K562 (cell line): ENCODE results near the gene HSDL2. TPM values are rescaled to one million over a fixed set of nuclear protein-coding genes. Genes with fewer than 3 reads are reported as not detected.

Experiments used
- ATF7 ChIP-seq: fragments of 450-650 bp; IDR thresholded peaks from 2 replicates; pipeline ENCODE4 v1.7.1; 2014; ENCODE audit warnings: mild to moderate bottlenecking, moderate library complexity
- DDX20 ChIP-seq: fragments of 450-650 bp; IDR thresholded peaks from 2 replicates; pipeline ENCODE4 v1.6.1; 2016; ENCODE audit warnings: missing genetic modification characterization, low read depth, mild to moderate bottlenecking, missing compliant biosample characterization, moderate library complexity
- E2F4 ChIP-seq: sonication (generic); formaldehyde crosslinking; IDR thresholded peaks from 2 replicates; pipeline ENCODE4 v1.8.0; 2022; ENCODE audit warnings: mild to moderate bottlenecking, low read depth, missing genetic modification reagents
- FOXP1 ChIP-seq: sonication (generic); formaldehyde crosslinking; IDR thresholded peaks from 2 replicates; pipeline ENCODE4 v1.8.0; 2022; ENCODE audit warnings: mild to moderate bottlenecking, missing genetic modification reagents
- GTF2E2 ChIP-seq: fragments of 200-800 bp; sonication (Bioruptor generic); IDR thresholded peaks from 2 replicates; pipeline ENCODE4 v1.6.1; 2016; ENCODE audit warnings: missing genetic modification characterization, missing compliant biosample characterization
- HEY1 ChIP-seq: fragments of 250-450 bp; sonication (Bioruptor Pico); IDR thresholded peaks from 2 replicates; pipeline ENCODE4 v1.5.0; 2020; ENCODE audit warnings: mild to moderate bottlenecking, moderate library complexity, borderline replicate concordance
- KAT7 ChIP-seq: sonication (generic); formaldehyde crosslinking; IDR thresholded peaks from 2 replicates; pipeline ENCODE4 v1.8.0; 2022; ENCODE audit warnings: missing genetic modification reagents, mild to moderate bottlenecking, borderline replicate concordance
- MAFF ChIP-seq: IDR thresholded peaks from 2 replicates; pipeline ENCODE4 v1.6.1; 2012; ENCODE audit warnings: low read length, improper control_type of control experiment
- MTA1 ChIP-seq: fragments of 450-650 bp; IDR thresholded peaks from 2 replicates; pipeline ENCODE4 v1.6.1; 2017; ENCODE audit warnings: borderline replicate concordance
- NCOA6 ChIP-seq: fragments of 450-650 bp; IDR thresholded peaks from 2 replicates; pipeline ENCODE4 v1.6.1; 2017; ENCODE audit warnings: mild to moderate bottlenecking
- POLR2A ChIP-seq: fragments of 450-650 bp; conservative IDR thresholded peaks from 2 replicates; pipeline ENCODE4 v1.6.1; 2016
- SP2 ChIP-seq: IDR thresholded peaks from 2 replicates; pipeline ENCODE4 v1.6.1; 2011; ENCODE audit warnings: mild to moderate bottlenecking, low read depth, low read length, moderate library complexity; ENCODE audit not compliant: poor library complexity, severe bottlenecking; ENCODE audit errors: extremely low read depth
- ZBTB9 ChIP-seq: fragments of 450-650 bp; formaldehyde crosslinking; IDR thresholded peaks from 2 replicates; pipeline ENCODE4 v1.4.0; 2020; ENCODE audit warnings: mild to moderate bottlenecking, moderate library complexity
- ZNF699 ChIP-seq: fragments of 250-450 bp; sonication (Bioruptor Pico); IDR thresholded peaks from 2 replicates; pipeline ENCODE4 v1.8.0; 2021; ENCODE audit warnings: mild to moderate bottlenecking, moderate library complexity; ENCODE audit not compliant: insufficient replicate concordance
- ZNF766 ChIP-seq: fragments of 200-800 bp; sonication (Bioruptor generic); conservative IDR thresholded peaks from 2 replicates; pipeline ENCODE4 v1.6.1; 2016; ENCODE audit warnings: missing genetic modification characterization, missing compliant biosample characterization
- polyA plus RNA-seq, 8 experiments: library from polyadenylated mRNA; depleted of rRNA in 4 of 8; stranded (reverse) in 5 of 8; unstranded in 3 of 8; fragments of >200 nt; fragmentation: Nextera tagmentation in 2 of 8; fragmentation: Illumina TruSeq in 1 of 8; extraction: Ambion mirVana in 2 of 8; extraction: Trizol in 1 of 8; gene quantifications; 2 replicates each; pipeline versions ENCODE4 v1.2.1 to v1.2.3, GENCODE V29; 2011 to 2014; ENCODE audit warnings: inconsistent platforms in 1 of 8, missing spikeins in 1 of 8
- total RNA-seq, 7 experiments: library from RNA; depleted of rRNA in 6 of 7; stranded (reverse); fragments of >200 nt in 6 of 7; fragmentation: Illumina TruSeq in 2 of 7; extraction: Trizol in 2 of 7; gene quantifications; 2 replicates each; pipeline versions ENCODE4 v1.2.1 to v1.2.3, GENCODE V29; 2011 to 2021; ENCODE audit warnings: low replicate concordance in 1 of 7
- TF ChIP-seq, protein P1 (sequence below): sonication (generic); formaldehyde crosslinking; IDR thresholded peaks from 2 replicates; pipeline ENCODE4 v1.4.0; 2020; ENCODE audit warnings: mild to moderate bottlenecking, missing genetic modification reagents

The HSDL2 gene
- total and polyA plus RNA-seq, 9 of the 15 experiments (the other 6 are each of a cell fraction or from before 2014, with no cell fraction given), result 22.8 to 74.1 (median 35.6) TPM

DNA sequence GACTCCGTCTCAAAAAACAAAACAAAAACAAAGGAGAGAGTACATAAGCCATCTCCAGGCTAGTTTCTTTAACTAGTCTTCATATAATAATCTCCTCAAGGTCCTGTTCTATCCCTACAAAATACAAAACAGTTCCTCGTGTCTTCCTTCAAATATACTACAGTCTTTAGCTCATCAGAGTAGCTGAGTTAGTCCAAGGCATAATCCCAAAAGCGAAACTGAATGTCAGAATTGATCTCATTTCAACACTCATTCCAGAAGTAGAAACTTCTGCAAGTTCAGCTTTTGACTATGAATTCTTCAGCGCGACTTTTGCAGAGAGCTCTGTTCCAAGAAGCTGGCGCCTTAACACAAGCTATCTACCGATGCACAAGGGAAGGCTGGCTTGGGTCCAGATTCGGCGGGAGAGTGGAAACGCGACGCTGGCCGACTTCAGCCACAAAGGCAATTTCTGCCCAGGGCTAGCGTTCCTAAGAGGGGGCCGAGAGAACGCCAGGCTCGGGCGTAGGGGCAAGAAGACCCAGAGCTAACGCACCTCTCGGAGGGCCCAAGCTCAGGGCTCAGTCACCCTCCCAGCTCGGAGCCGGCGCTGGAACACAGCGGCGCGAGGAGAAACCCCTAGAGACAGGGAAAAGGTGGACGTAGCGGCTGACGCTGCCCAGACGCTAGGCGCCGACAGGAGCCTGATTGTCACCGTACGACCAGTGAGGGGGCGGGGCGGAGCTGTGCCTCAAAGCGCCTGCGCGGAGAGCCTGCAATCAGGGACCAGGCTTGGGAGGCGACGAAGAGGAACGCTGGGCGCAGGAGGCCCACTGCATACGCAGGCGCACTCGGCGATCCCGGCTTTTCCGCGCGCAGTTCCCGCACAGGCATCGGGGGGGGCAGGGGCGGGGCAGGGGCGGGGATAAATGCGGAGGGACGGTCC, 469 bp upstream of the HSDL2 start (continued):
- TF ChIP-seq ZNF699 (CRISPR knock-in tag) (no peak), HEY1 (CRISPR knock-in tag) (no peak), ZBTB9 (CRISPR knock-in tag) (peak; percentile 83; the same call in 1 of the 2 replicates), MAFF (no peak), DDX20 (tag) (no peak), MTA1 (0 out of 2 replicates have a peak, but pooled peaks have one; percentile 44), GTF2E2 (peak; percentile 77; the same call in 1 of the 2 replicates), NCOA6 (peak; percentile 71; the same call in 1 of the 2 replicates), SP2 (no peak), E2F4 (0 out of 2 replicates have a peak, but pooled peaks have one; percentile 62), POLR2A (peak; percentile 98), KAT7 (CRISPR knock-in tag) (peak; percentile 86; the same call in 1 of the 2 replicates), ZNF766 (CRISPR knock-in tag) (peak; percentile 70; the same call in 1 of the 2 replicates), ATF7 (peak; percentile 79), FOXP1 (CRISPR knock-in tag) (0 out of 2 replicates have a peak, but pooled peaks have one; percentile 11)
- TF ChIP-seq, protein P1, sequence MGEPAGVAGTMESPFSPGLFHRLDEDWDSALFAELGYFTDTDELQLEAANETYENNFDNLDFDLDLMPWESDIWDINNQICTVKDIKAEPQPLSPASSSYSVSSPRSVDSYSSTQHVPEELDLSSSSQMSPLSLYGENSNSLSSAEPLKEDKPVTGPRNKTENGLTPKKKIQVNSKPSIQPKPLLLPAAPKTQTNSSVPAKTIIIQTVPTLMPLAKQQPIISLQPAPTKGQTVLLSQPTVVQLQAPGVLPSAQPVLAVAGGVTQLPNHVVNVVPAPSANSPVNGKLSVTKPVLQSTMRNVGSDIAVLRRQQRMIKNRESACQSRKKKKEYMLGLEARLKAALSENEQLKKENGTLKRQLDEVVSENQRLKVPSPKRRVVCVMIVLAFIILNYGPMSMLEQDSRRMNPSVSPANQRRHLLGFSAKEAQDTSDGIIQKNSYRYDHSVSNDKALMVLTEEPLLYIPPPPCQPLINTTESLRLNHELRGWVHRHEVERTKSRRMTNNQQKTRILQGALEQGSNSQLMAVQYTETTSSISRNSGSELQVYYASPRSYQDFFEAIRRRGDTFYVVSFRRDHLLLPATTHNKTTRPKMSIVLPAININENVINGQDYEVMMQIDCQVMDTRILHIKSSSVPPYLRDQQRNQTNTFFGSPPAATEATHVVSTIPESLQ (CRISPR knock-in tag), result peak; percentile 82; the same call in 1 of the 2 replicates
